AG10803 (cell line): ENCODE data around the gene SLC25A42.

Experiments
- DNase-seq: peaks from one replicate; pipeline ENCODE4 v3.0.0; 2010; ENCODE audit warnings: low read depth
- H3K4me3 ChIP-seq: 2 replicates; pipeline ENCODE4 v1.5.1; 2011; ENCODE audit warnings: mild to moderate bottlenecking, low read length, control low read depth
- TF ChIP-seq, protein P1 (sequence below): conservative IDR thresholded peaks from 2 replicates; pipeline ENCODE4 v1.5.1; 2011; ENCODE audit warnings: mild to moderate bottlenecking, low read length, control low read depth, inconsistent platforms

SLC25A42 gene

DNA sequence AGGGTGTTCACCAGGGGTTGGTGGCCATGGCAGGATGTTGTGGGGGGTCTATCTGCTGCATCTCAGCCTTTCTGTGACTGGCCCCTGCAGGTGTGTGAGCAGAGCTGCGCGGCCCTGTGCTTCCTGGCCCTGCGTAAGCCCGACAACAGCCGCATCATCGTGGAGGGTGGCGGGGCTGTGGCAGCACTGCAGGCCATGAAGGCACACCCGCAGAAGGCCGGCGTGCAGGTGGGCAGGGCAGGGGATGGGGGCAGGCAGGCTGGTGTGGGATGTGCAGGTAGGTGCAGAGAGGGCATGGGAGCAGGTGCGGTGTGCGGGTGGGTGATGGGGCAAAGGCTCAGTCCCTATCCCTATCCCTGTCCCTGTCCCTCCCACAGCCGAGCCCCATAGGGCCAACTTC lies 8.1 kb upstream of the SLC25A42 start:
- no peak for DNase-seq
- no peak overlapping the region for H3K4me3 ChIP-seq
- TF ChIP-seq, protein P1, sequence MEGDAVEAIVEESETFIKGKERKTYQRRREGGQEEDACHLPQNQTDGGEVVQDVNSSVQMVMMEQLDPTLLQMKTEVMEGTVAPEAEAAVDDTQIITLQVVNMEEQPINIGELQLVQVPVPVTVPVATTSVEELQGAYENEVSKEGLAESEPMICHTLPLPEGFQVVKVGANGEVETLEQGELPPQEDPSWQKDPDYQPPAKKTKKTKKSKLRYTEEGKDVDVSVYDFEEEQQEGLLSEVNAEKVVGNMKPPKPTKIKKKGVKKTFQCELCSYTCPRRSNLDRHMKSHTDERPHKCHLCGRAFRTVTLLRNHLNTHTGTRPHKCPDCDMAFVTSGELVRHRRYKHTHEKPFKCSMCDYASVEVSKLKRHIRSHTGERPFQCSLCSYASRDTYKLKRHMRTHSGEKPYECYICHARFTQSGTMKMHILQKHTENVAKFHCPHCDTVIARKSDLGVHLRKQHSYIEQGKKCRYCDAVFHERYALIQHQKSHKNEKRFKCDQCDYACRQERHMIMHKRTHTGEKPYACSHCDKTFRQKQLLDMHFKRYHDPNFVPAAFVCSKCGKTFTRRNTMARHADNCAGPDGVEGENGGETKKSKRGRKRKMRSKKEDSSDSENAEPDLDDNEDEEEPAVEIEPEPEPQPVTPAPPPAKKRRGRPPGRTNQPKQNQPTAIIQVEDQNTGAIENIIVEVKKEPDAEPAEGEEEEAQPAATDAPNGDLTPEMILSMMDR: no peak

DNA sequence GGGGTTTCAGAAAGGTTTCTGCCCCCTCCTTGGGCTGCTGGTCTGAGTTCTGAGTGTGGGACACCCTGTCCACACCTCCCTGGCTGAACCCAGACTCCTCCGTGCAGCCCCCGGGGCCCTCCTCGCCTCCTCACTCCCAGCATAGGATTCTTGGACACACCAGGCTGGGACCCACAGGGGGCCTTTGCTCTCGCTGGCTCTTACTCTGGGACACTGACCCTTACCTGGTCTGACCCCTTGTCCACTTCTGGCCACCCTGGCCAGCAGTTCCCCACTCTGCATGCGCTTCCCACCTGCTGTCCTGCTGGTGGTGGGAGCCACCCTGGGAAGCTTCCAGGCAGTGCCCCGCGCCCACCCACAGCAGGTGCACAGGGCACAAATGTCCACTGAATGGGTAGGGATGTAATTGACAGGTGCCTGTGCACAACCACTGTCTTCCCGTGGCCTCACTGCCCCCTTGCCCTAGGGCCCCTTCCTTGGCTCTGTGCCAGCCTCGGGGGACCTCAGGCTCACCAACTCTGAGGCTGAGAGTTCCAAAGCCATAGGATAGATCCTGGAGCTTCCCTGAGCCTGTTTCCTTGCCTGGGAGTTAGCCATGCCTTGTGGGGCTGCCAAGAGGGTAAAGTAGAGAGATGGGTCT lies 7.0 kb upstream of the SLC25A42 start:
- DNase-seq: no peak
- TF ChIP-seq, protein P1: no peak

DNA sequence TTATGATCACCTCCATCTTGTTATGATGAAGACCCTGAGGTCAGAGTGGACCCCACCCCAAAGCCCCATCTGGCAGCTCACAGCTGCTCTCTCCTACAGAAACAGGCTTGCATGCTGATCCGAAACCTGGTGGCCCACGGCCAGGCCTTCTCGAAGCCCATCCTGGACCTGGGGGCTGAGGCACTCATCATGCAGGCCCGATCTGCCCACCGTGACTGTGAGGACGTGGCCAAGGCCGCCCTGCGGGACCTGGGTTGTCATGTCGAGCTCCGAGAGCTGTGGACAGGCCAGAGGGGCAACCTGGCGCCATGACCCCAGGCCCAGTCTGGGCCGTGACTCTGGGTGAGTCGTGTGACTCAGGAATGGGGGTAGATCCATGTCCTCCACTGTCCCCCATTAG lies 6.5 kb upstream of the SLC25A42 start:
- H3K4me3 ChIP-seq: no peak overlapping the region
- TF ChIP-seq, protein P1: no peak
- no peak for DNase-seq

More for the DNA sequence above, 7.0 kb upstream of the SLC25A42 start:
- no peak overlapping the region for H3K4me3 ChIP-seq

DNA sequence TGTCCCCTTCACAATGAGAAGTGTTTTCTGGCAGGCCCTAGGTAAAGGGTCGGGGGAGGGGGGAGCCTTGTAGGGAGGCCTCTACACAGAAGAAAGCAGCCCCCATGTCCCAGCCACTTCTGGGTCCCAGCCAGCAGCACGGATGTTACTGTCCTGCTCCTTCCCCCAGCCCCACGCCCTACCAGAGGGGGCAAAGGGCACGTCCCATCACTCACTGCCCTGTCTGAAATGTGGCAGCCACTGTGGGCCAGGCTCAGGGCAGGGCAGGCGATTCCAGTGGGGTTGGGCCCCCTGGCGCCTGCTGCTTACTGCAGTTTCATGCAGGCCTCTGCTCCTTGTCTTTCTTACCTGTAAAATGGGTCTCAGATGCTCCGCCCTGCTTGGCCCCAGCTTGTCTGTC lies 6.1 kb upstream of the SLC25A42 start:
- no peak for DNase-seq
- H3K4me3 ChIP-seq: no peak overlapping the region
- TF ChIP-seq, protein P1: no peak

DNA sequence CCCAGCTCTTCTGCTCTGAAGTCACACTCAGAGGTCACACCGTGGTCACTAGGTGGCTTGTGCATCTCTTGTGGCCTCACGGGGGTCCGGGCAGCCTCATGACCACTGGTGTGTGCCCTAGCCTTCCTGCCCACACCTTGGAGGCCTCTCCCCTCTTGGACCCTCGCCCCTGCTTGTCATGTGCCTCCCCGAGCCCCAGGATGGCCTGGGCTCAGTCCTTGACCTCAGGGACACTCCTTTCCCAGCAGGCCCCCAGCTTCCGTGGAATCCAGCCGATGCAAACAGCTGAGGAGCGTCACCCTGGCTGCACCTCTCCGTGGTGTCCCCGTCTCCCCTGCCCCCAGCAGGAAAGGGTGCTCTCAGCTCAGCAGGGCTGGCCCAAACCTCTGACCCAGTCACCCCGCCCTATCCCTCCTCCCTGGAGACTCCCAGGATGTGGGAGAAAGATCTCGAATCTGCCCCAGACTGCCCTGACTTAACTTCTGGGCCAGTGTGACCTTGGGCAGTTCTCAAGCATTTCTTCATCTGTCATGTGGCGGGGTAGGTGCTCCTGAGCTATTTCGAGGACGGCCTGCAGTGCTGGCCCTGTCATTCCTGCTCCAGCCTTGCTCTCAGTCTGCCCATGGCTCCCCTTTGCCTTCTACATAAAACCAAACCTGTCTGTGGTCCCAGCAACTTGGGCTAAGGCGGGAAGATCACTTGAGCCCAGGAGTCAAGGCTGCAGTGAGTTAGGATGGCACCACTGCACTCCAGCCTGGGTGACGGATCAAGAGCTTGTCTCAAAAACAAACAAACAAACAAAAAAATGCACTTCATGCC lies 4.6 kb upstream of the SLC25A42 start:
- TF ChIP-seq, protein P1: no peak
- no peak for DNase-seq
- no peak overlapping the region for H3K4me3 ChIP-seq

DNA sequence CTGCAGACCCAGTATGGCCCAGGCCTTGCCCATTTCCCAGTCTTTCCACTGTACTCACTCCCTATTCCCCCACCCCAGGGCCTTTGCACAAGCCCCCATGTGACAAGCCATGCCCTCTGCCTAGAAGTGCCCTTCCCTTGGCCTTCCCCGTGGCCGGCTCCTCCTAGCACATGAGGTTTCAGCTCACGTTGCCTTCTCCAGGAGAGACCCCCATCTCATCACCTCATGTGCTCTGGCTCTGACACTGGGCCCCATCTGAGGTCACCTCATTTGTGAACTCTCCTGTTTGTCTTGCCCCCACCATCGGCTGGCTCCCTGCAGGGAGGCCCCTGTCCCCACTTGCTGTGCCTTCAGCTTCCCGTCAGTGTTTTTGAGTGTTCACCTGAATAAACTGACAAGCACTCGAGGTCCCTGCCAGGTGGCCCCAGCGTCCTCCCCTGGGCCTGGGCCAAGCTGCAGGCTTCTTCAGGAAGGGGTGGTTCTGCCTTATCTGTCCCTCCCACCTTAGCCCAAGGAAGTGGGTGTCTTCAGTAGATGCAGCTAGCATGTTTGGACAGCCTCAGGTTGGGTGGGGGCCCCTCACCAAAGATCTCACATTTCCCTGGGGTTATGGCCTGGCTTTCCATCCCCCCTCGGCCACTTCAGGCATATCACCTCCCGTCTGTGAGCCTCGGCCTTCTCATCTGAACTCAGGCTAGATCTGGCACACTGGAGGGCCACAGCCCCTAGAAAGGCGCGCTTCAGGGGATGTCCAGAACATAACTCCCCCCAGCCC lies 3.8 kb upstream of the SLC25A42 start:
- TF ChIP-seq, protein P1: no peak
- no peak overlapping the region for H3K4me3 ChIP-seq
- no peak for DNase-seq
